HepG2 (cell line): ENCODE data around the gene ATP2B3. TPM values are rescaled to one million over a fixed set of nuclear protein-coding genes. Genes with fewer than 3 reads are reported as not detected.

Source experiments
- ARID4A ChIP-seq: sonication (generic); formaldehyde crosslinking; IDR thresholded peaks from 2 replicates; pipeline ENCODE4 v1.5.0; 2020; ENCODE audit warnings: mild to moderate bottlenecking, missing genetic modification reagents, borderline replicate concordance
- ARNT2 ChIP-seq: sonication (generic); formaldehyde crosslinking; IDR thresholded peaks from 2 replicates; pipeline ENCODE4 v1.8.0; 2022; ENCODE audit warnings: mild to moderate bottlenecking, low read depth, missing genetic modification reagents, moderate library complexity
- CHCHD3 ChIP-seq: sonication (generic); formaldehyde crosslinking; IDR thresholded peaks from 2 replicates; pipeline ENCODE4 v1.8.0; 2022; ENCODE audit warnings: mild to moderate bottlenecking, missing genetic modification reagents, moderate library complexity
- E2F1 ChIP-seq: sonication (generic); formaldehyde crosslinking; IDR thresholded peaks from 2 replicates; pipeline ENCODE4 v1.5.0; 2020; ENCODE audit warnings: missing genetic modification reagents
- ELF4 ChIP-seq: sonication (generic); formaldehyde crosslinking; IDR thresholded peaks from 2 replicates; pipeline ENCODE4 v1.5.0; 2020; ENCODE audit warnings: missing genetic modification reagents, mild to moderate bottlenecking, moderate library complexity, borderline replicate concordance
- GLMP ChIP-seq: sonication (generic); formaldehyde crosslinking; IDR thresholded peaks from 2 replicates; pipeline ENCODE4 v1.9.0; 2021; ENCODE audit warnings: missing genetic modification reagents, mild to moderate bottlenecking, borderline replicate concordance
- HNRNPH1 ChIP-seq: fragments of 200-400 bp; formaldehyde crosslinking; optimal IDR thresholded peaks from 2 replicates; pipeline ENCODE3; 2017; ENCODE audit warnings: mild to moderate bottlenecking, low read depth, low read length
- HOXA3 ChIP-seq: sonication (generic); formaldehyde crosslinking; IDR thresholded peaks from 2 replicates; pipeline ENCODE4 v1.5.0; 2020; ENCODE audit warnings: missing genetic modification reagents
- JUNB ChIP-seq: sonication (generic); formaldehyde crosslinking; IDR thresholded peaks from 2 replicates; pipeline ENCODE4 v1.8.0; 2022; ENCODE audit warnings: missing genetic modification reagents, mild to moderate bottlenecking, borderline replicate concordance
- NAIF1 ChIP-seq: sonication (generic); formaldehyde crosslinking; IDR thresholded peaks from 2 replicates; pipeline ENCODE4 v1.5.0; 2020; ENCODE audit warnings: mild to moderate bottlenecking, missing genetic modification reagents, borderline replicate concordance
- NR2F6 ChIP-seq, 2 experiments: IDR thresholded peaks; 2 replicates each; pipeline ENCODE4 v1.6.1; 2016; ENCODE audit warnings: antibody characterized with exemption in 1 of 2, mild to moderate bottlenecking in 1 of 2
- PBX2 ChIP-seq: IDR thresholded peaks from 2 replicates; pipeline ENCODE4 v1.6.1; 2016; ENCODE audit warnings: control low read depth
- PLRG1 ChIP-seq: fragments of 450-650 bp; conservative IDR thresholded peaks from 2 replicates; pipeline ENCODE4 v1.6.1; 2016
- SATB2 ChIP-seq: sonication (generic); formaldehyde crosslinking; IDR thresholded peaks from 2 replicates; pipeline ENCODE4 v1.5.0; 2020; ENCODE audit warnings: missing genetic modification reagents
- SMAD3 ChIP-seq: sonication (generic); formaldehyde crosslinking; IDR thresholded peaks from 2 replicates; pipeline ENCODE4 v1.4.0; 2020; ENCODE audit warnings: missing genetic modification reagents
- WIZ ChIP-seq: sonication (generic); formaldehyde crosslinking; IDR thresholded peaks from 2 replicates; pipeline ENCODE4 v1.5.1; 2020; ENCODE audit warnings: mild to moderate bottlenecking, missing genetic modification reagents
- YY1 ChIP-seq: IDR thresholded peaks from 2 replicates; pipeline ENCODE4 v1.6.1; 2011; ENCODE audit warnings: low read length, low read depth, moderate library complexity, mild to moderate bottlenecking; ENCODE audit not compliant: insufficient read depth, insufficient replicate concordance
- ZFAT ChIP-seq: sonication (generic); formaldehyde crosslinking; conservative IDR thresholded peaks from 2 replicates; pipeline ENCODE4 v1.8.1; 2023; ENCODE audit warnings: missing genetic modification reagents, inconsistent platforms
- ZFX ChIP-seq: sonication (generic); formaldehyde crosslinking; IDR thresholded peaks from 2 replicates; pipeline ENCODE4 v1.4.0; 2020; ENCODE audit warnings: mild to moderate bottlenecking, low read depth, missing genetic modification reagents, moderate library complexity
- ZMYM4 ChIP-seq: sonication (generic); formaldehyde crosslinking; IDR thresholded peaks from 2 replicates; pipeline ENCODE4 v1.8.1; 2023; ENCODE audit warnings: mild to moderate bottlenecking, missing genetic modification reagents
- ZNF225 ChIP-seq: sonication (generic); formaldehyde crosslinking; IDR thresholded peaks from 2 replicates; pipeline ENCODE4 v1.4.0; 2020; ENCODE audit warnings: mild to moderate bottlenecking, missing genetic modification reagents
- ZNF33B ChIP-seq: sonication (generic); formaldehyde crosslinking; IDR thresholded peaks from 2 replicates; pipeline ENCODE4 v1.5.1; 2020; ENCODE audit warnings: mild to moderate bottlenecking, missing genetic modification reagents
- ZNF562 ChIP-seq: sonication (generic); formaldehyde crosslinking; IDR thresholded peaks from 2 replicates; pipeline ENCODE4 v1.8.0; 2022; ENCODE audit warnings: missing genetic modification reagents, borderline replicate concordance
- polyA plus RNA-seq, 8 experiments: library from polyadenylated mRNA; depleted of rRNA in 3 of 8; stranded (reverse) in 7 of 8; unstranded in 1 of 8; fragments of >200 nt; fragmentation: Illumina TruSeq in 4 of 8; extraction: Trizol in 4 of 8; gene quantifications; 2 replicates each; pipeline versions ENCODE4 v1.2.1 to v1.2.3, GENCODE V29; 2011 to 2016; ENCODE audit warnings: low read depth in 4 of 8, missing spikeins in 1 of 8, mixed read lengths in 1 of 8; ENCODE audit not compliant: insufficient read depth in 1 of 8
- total RNA-seq, 5 experiments: library from RNA; depleted of rRNA; stranded (reverse); fragments of >200 nt; fragmentation: Illumina TruSeq; extraction: Trizol; gene quantifications; 2 replicates each; pipeline ENCODE4 v1.2.3, GENCODE V29; 2016; ENCODE audit warnings: low read depth in 1 of 5

The ATP2B3 gene
- total and polyA plus RNA-seq, 2 of the 13 experiments (the other 11 are each of a cell fraction or from before 2014, with no cell fraction given), result not detected

- TF ChIP-seq E2F1 (CRISPR knock-in tag) (no peak), JUNB (CRISPR knock-in tag) (peak; percentile 50; the same call in 1 of the 2 replicates), HOXA3 (peak; percentile 53; the same call in 1 of the 2 replicates), SMAD3 (CRISPR knock-in tag) (0 out of 2 replicates have a peak, but pooled peaks have one; percentile 40), ZMYM4 (CRISPR knock-in tag) (no peak), SATB2 (CRISPR knock-in tag) (no peak), ZFAT (no peak), HNRNPH1 (no peak), NAIF1 (no peak), ZNF33B (CRISPR knock-in tag) (no peak), YY1 (peak; percentile 19), ARID4A (CRISPR knock-in tag) (peak; percentile 29; the same call in 1 of the 2 replicates), ZNF562 (CRISPR knock-in tag) (no peak), ARNT2 (CRISPR knock-in tag) (no peak; the same call in 1 of the 2 replicates), ELF4 (CRISPR knock-in tag) (no peak), WIZ (no peak), PBX2 (CRISPR knock-in tag) (no peak), ZNF225 (CRISPR knock-in tag) (no peak), PLRG1 (no peak), GLMP (CRISPR knock-in tag) (no peak), NR2F6 (IDR thresholded peaks at IDR 0.05) (peak; percentile 98), NR2F6 (CRISPR knock-in tag; IDR thresholded peaks at IDR 0.05) (peak; percentile 99), CHCHD3 (CRISPR knock-in tag) (no peak), ZFX (CRISPR knock-in tag) (peak; percentile 69)
These were observed 106.0 kb downstream of the ATP2B3 start (continued) for GRCh38 chrX:153623310-153624029.
